Stomach (tissue), 4 donors: ENCODE measurements around the gene CACNA2D4.

Source experiments
- POLR2A ChIP-seq, 4 donors: fragments of 450-650 bp; IDR thresholded peaks; one replicate each; pipeline ENCODE4 v1.6.1; 2016; ENCODE audit warnings: antibody characterized with exemption in 4 of 4, control low read depth in 2 of 4, mild to moderate bottlenecking in 1 of 4, moderate library complexity in 1 of 4
- POLR2AphosphoS5 ChIP-seq, 3 donors: sonication (generic); formaldehyde crosslinking; IDR thresholded peaks; one replicate each; pipeline ENCODE4 v1.6.1; 2016; ENCODE audit warnings: antibody characterized with exemption in 3 of 3
- TF ChIP-seq, protein P1 (sequence below), 7 experiments: fragments of 450-650 bp in 4 of 7; fragments of 200-600 bp in 3 of 7; sonication (generic) in 3 of 7; IDR thresholded peaks; one replicate each; pipeline ENCODE4 v1.5.1; 2016 to 2019; ENCODE audit warnings: antibody characterized with exemption in 7 of 7, control low read depth in 2 of 7, mild to moderate bottlenecking in 1 of 7

DNA sequence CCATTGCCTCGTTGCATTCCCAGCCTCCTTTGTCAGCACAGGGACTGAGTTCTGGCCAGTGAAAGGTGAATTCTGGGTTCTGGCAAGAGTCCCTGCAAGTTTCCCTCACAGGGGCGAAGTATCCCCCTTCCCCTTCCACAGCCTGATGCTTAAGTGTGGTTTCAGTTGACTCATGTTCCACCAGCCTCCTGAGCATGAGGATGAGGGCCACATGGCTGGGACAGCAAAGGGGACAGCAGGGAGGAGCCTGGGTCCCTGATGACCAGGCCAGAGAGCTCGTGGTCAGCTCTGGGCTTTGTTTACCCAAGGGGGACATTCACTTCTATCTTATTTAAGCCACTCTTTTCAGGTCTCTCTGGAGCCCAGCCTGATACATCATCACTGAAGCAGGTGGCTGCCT lies 36.5 kb downstream of the CACNA2D4 start:
- TF ChIP-seq POLR2AphosphoS5 (IDR thresholded peaks at IDR 0.05) (no peak), POLR2A (IDR thresholded peaks at IDR 0.05) (no peak)
- TF ChIP-seq, protein P1, sequence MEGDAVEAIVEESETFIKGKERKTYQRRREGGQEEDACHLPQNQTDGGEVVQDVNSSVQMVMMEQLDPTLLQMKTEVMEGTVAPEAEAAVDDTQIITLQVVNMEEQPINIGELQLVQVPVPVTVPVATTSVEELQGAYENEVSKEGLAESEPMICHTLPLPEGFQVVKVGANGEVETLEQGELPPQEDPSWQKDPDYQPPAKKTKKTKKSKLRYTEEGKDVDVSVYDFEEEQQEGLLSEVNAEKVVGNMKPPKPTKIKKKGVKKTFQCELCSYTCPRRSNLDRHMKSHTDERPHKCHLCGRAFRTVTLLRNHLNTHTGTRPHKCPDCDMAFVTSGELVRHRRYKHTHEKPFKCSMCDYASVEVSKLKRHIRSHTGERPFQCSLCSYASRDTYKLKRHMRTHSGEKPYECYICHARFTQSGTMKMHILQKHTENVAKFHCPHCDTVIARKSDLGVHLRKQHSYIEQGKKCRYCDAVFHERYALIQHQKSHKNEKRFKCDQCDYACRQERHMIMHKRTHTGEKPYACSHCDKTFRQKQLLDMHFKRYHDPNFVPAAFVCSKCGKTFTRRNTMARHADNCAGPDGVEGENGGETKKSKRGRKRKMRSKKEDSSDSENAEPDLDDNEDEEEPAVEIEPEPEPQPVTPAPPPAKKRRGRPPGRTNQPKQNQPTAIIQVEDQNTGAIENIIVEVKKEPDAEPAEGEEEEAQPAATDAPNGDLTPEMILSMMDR (IDR thresholded peaks at IDR 0.05) = no peak
